Kasumi-1 (cell line): Measurements from ENCODE around the gene ADARB1.

ENCODE experiments used
- DNase-seq, 2 experiments: peaks; one replicate each; lab custom pipeline; 2025; lab: John Stamatoyannopoulos, UW

Gene ADARB1

GRCh38 chr21:45054927-45055612 is 19.3 kb upstream of the ADARB1 start:
- DNase-seq, result no peak

GRCh38 chr21:45055861-45056260 is 18.5 kb upstream of the ADARB1 start:
- no peak for DNase-seq

DNA sequence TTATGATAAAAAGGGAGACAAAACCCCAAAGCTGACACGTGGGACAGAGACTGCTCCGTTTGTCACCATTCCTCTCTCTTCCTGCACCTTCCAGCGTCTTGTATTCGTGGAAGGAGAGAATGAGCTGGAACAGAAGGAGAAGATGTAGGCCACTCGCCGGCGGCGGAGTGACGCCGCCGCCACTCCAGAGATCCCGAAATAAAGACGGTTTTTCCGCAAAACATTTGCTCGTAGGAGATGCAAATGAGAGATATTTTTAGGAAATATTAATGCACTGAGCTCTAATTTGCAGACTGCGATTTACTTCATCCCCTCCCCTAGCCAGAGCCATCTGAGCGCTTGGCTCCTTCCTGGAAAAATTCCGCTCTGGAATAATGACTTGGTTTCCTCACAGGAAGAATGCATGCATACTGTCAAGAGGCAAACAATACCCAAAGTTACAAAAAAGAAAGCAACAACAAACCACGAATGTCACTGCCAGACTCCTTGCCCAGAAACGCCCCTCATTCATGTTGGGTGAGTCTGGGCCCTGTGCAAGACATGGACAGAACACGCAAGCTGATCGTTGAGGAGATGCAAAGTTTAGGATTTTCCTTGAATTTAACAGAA is 18.0 kb upstream of the ADARB1 start:
- DNase-seq, result no peak

- DNase-seq, result no peak
These were observed 17.3 kb upstream of the ADARB1 start for GRCh38 chr21:45056917-45057560.

DNA sequence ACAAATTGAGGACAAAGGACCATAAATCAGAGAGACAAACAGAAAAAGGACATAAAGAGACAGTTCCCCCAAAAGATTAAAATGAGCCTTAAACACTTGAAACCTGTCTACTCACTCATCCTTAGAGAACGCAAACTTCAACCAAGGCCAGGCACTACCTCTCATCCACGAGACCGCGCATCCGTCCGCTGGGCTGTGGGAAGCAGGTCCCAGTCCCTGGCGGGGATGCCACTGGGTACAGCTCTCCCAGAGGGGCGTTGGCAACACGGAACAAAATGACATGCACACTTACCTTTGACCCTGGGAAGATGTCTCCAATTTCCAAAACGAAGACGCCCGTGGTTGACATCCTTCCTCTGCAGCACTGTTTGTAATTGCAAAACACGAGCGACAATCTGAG is 16.5 kb upstream of the ADARB1 start:
- no peak for DNase-seq

GRCh38 chr21:45059121-45059520 is 15.3 kb upstream of the ADARB1 start:
- DNase-seq, result no peak

GRCh38 chr21:45060089-45060488 is 14.3 kb upstream of the ADARB1 start:
- DNase-seq, result no peak

GRCh38 chr21:45060675-45061311 is 13.6 kb upstream of the ADARB1 start:
- DNase-seq, result no peak

- no peak for DNase-seq
These were observed 10.3 kb upstream of the ADARB1 start for GRCh38 chr21:45064091-45064490.

GRCh38 chr21:45064618-45065399 is 9.6 kb upstream of the ADARB1 start:
- DNase-seq, result no peak

DNA sequence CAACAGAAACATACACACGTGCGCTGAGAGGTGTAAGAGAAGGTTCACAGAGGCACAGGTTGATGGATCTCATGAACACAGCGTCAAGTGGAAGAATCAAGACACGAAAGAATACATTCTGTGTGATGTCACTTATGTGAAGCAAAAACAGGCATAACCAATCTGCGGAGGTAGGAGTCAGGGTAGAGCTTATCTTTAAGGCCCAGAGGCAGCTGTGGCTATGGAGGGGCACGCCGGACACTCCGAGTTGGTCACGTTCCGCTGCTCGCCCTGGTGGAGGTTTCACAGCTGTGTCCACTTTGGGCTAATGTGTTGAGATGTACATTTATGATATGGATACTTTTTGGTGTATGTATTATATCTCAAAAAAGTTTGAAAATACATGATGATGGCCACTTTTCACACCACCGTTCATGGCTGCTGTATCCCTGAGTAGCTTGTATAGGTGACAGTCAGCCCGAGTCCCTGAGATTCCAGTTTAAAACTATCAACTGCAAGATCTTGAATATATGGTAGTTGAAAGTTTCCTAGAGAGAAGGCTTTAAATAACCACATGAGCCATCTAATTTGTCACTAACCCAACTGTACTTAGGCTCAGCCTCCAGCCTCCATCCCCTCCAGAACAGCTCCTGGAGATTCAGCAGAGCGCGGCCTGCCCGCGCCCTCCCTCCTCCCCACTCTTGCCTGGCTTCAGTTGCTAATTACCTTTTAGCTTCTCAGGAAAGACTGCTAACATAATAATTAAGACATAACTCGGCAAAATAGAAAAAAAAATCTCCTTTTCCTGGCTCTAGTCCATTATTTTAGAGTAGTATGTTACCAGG is 6.7 kb upstream of the ADARB1 start:
- no peak for DNase-seq

GRCh38 chr21:45069085-45069484 is 5.3 kb upstream of the ADARB1 start:
- no peak for DNase-seq

DNA sequence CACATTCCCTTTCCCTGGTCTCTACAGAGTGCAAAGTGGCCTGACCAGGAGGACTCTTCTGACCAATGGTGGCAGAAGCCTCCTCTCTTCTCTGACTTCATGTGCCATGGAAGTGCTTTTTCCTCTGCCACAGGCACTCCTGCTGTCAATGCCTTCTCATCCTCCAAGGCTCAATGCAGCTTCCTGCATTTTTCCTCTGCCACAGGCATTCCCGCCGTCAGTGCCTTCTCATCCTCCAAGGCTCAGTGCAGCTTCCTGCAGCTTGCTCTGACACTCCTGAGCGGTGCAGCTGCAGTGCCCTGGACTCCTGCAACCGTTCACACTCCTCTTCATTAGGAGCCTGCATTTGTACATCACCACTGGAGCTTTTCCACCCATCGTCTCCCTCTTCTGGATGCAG is 4.7 kb upstream of the ADARB1 start:
- no peak for DNase-seq

DNA sequence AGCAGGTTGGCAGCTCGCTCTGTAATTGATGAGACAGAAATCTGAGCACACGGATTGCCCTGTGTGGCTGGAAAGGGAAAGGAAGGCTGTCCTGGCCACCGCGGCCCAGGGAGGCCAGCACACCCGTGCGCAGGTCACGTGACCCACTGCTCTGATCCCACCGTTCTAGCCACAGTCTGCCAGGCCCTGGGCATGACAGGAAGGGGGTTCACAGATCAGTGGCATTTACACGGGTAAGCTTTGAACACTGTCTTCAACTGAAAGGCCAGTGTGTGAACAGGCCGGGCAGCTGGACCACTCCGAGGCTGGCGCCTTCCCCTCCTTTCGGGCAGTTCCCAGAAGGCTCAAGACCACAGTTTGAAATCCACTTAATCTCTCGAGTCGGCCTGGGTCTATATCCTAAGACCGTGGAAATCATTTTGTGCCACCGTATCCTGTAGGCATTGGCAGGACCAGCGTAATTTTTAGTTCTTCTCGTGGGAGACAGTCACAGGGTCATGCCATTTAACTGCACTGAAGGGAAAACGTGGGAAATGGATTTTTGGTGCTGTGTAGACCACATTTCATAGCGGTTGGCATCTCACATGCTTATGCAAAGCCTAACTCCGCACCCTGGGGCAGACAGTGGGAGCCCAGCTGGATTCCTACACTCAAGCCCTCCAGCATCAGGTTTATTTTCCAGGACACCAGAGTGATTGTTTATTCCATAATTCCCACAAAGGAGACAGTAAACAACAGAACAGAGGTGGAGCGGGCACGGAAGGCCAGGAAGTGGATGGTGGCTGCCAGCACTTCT is 3.1 kb upstream of the ADARB1 start:
- DNase-seq, result no peak

GRCh38 chr21:45071874-45072737 is 2.3 kb upstream of the ADARB1 start:
- no peak for DNase-seq

GRCh38 chr21:45072738-45073300 is 1.6 kb upstream of the ADARB1 start:
- DNase-seq, result no peak

GRCh38 chr21:45073301-45074047 is 906 bp upstream of the ADARB1 start:
- DNase-seq, result no peak

- no peak for DNase-seq
These were observed 627 bp downstream of the ADARB1 start for GRCh38 chr21:45074818-45075595.
